Measurements from ENCODE around the gene AMER3. TPM values are rescaled to one million over a fixed set of nuclear protein-coding genes. Genes with fewer than 3 reads are reported as not detected.

AMER3 gene
- polyA plus RNA-seq, 1 donor from 2014 or later = 19.2 TPM

DNA sequence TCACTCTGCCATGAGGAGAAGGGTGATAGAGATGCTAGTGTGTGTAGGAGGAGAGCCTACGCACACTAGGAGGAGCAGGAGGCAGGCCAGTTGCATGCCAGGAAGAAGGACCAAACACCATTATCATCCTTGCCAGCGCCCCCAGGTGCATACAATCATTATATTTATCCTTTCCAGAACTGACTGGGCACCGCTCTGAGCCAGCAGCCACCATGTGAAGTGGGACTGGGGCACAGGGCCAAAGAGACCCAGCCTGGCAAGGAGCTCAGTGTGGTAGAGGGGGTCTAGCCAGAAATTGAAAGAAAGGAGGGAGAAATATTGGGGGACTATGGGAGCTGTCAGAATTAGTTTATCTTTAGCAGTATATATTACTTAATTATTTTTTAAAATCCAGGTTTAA lies 34.8 kb upstream of the AMER3 start:
- no peak overlapping the region for H3K27ac ChIP-seq (ENCODE audit: low read length)
- H3K9ac ChIP-seq (ENCODE audit: low read length) = no peak overlapping the region
- no peak for TF ChIP-seq MXI1 (conservative IDR thresholded peaks at IDR 0.05; ENCODE audit: poor library complexity, severe bottlenecking)
- no peak for TF ChIP-seq TAF1 (IDR thresholded peaks at IDR 0.05; ENCODE audit: low read depth)
- TF ChIP-seq POLR2AphosphoS5 (IDR thresholded peaks at IDR 0.05) = no peak
- TF ChIP-seq SMC3 (conservative IDR thresholded peaks at IDR 0.05; ENCODE audit: poor library complexity) = no peak
- no peak for TF ChIP-seq EP300 (conservative IDR thresholded peaks at IDR 0.05; ENCODE audit: poor library complexity, severe bottlenecking)
- TF ChIP-seq, protein P1, sequence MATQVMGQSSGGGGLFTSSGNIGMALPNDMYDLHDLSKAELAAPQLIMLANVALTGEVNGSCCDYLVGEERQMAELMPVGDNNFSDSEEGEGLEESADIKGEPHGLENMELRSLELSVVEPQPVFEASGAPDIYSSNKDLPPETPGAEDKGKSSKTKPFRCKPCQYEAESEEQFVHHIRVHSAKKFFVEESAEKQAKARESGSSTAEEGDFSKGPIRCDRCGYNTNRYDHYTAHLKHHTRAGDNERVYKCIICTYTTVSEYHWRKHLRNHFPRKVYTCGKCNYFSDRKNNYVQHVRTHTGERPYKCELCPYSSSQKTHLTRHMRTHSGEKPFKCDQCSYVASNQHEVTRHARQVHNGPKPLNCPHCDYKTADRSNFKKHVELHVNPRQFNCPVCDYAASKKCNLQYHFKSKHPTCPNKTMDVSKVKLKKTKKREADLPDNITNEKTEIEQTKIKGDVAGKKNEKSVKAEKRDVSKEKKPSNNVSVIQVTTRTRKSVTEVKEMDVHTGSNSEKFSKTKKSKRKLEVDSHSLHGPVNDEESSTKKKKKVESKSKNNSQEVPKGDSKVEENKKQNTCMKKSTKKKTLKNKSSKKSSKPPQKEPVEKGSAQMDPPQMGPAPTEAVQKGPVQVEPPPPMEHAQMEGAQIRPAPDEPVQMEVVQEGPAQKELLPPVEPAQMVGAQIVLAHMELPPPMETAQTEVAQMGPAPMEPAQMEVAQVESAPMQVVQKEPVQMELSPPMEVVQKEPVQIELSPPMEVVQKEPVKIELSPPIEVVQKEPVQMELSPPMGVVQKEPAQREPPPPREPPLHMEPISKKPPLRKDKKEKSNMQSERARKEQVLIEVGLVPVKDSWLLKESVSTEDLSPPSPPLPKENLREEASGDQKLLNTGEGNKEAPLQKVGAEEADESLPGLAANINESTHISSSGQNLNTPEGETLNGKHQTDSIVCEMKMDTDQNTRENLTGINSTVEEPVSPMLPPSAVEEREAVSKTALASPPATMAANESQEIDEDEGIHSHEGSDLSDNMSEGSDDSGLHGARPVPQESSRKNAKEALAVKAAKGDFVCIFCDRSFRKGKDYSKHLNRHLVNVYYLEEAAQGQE (IDR thresholded peaks at IDR 0.05; ENCODE audit: borderline replicate concordance) = no peak
- TF ChIP-seq, protein P2, sequence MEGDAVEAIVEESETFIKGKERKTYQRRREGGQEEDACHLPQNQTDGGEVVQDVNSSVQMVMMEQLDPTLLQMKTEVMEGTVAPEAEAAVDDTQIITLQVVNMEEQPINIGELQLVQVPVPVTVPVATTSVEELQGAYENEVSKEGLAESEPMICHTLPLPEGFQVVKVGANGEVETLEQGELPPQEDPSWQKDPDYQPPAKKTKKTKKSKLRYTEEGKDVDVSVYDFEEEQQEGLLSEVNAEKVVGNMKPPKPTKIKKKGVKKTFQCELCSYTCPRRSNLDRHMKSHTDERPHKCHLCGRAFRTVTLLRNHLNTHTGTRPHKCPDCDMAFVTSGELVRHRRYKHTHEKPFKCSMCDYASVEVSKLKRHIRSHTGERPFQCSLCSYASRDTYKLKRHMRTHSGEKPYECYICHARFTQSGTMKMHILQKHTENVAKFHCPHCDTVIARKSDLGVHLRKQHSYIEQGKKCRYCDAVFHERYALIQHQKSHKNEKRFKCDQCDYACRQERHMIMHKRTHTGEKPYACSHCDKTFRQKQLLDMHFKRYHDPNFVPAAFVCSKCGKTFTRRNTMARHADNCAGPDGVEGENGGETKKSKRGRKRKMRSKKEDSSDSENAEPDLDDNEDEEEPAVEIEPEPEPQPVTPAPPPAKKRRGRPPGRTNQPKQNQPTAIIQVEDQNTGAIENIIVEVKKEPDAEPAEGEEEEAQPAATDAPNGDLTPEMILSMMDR (IDR thresholded peaks at IDR 0.05; ENCODE audit: poor library complexity, severe bottlenecking) = no peak
- TF ChIP-seq EZH2 (IDR thresholded peaks at IDR 0.05; ENCODE audit: borderline replicate concordance, insufficient read depth, low read length, poor library complexity, severe bottlenecking) = no peak
- no peak for TF ChIP-seq RAD21 (conservative IDR thresholded peaks at IDR 0.05)
- no peaks in the 10 kb centered on the region for H3K9me2 ChIP-seq (ENCODE audit: insufficient read depth, low read length)
- no peak overlapping the region for H3K4me3 ChIP-seq (ENCODE audit: low read length)
- no peak overlapping the region for H3K4me2 ChIP-seq (ENCODE audit: low read length)
- no peaks in the 10 kb centered on the region for H3K36me3 ChIP-seq (ENCODE audit: insufficient read depth, low read length)
- H3K27me3 ChIP-seq (ENCODE audit: insufficient read depth, low read depth, low read length) = no peaks in the 10 kb centered on the region
- H2AFZ ChIP-seq (ENCODE audit: low read depth, low read length) = no peak overlapping the region
- H4K20me1 ChIP-seq (ENCODE audit: insufficient read depth) = no peaks in the 10 kb centered on the region
- no peaks in the 10 kb centered on the region for H3K9me3 ChIP-seq (ENCODE audit: low read length)
- no peaks in the 10 kb centered on the region for H3F3A ChIP-seq (ENCODE audit: insufficient read depth, low read length, poor library complexity, severe bottlenecking)
- H3K79me2 ChIP-seq (replicated peaks; ENCODE audit: insufficient read depth, low read length) = no peaks in the 10 kb centered on the region

DNA sequence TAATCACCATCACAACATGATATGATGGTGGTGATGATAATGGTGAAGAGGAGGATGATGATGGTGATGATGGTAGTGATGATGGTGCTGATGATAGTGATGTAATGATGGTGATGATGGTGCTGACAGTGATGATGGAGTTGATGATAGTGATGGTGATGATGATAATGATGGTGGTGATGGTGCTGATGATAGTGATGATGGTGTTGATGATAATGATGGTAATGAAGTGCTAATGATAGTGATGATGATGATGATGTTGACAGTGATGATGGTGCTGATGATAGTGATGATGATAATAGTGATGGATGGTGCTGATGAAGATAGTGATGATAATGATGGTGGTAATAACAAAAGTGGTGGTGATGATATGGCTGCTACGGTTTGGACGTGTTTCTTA lies 30.9 kb upstream of the AMER3 start:
- Histone ChIP-seq H3K4me3 (ENCODE audit: low read length) (no peak overlapping the region), H4K20me1 (ENCODE audit: insufficient read depth) (no peaks in the 10 kb centered on the region), H3K27me3 (ENCODE audit: insufficient read depth, low read depth, low read length) (peaks cover 4% of the 10 kb centered on the region), H3K79me2 (replicated peaks; ENCODE audit: insufficient read depth, low read length) (no peaks in the 10 kb centered on the region), H3K9me2 (ENCODE audit: insufficient read depth, low read length) (no peaks in the 10 kb centered on the region), H3K36me3 (ENCODE audit: insufficient read depth, low read length) (no peaks in the 10 kb centered on the region), H3K9ac (ENCODE audit: low read length) (no peak overlapping the region), H3F3A (ENCODE audit: insufficient read depth, low read length, poor library complexity, severe bottlenecking) (no peaks in the 10 kb centered on the region), H3K27ac (ENCODE audit: low read length) (no peak overlapping the region), H3K4me2 (ENCODE audit: low read length) (no peak overlapping the region), H2AFZ (ENCODE audit: low read depth, low read length) (no peak overlapping the region), H3K9me3 (ENCODE audit: low read length) (no peaks in the 10 kb centered on the region)
- TF ChIP-seq MXI1 (conservative IDR thresholded peaks at IDR 0.05; ENCODE audit: poor library complexity, severe bottlenecking) (no peak), POLR2AphosphoS5 (IDR thresholded peaks at IDR 0.05) (no peak)

Measured in neural cell (in vitro differentiated cells).